Uterus (tissue), 4 donors: Measurements from ENCODE around the gene WFS1. TPM values are rescaled to one million over a fixed set of nuclear protein-coding genes. Genes with fewer than 3 reads are reported as not detected.

Source experiments
- DNase-seq, 2 donors: peaks; one replicate each; pipeline ENCODE4 v3.0.0-alpha.2; 2019 to 2020
- H3K27ac ChIP-seq, 2 donors: fragments of 200-600 bp; sonication (generic); 1 replicate in 1 of 2; 2 replicates in 1 of 2; pipeline ENCODE4 v1.5.1; 2016 to 2018
- H3K27me3 ChIP-seq, 2 donors: fragments of 200-600 bp; sonication (generic); one replicate each; pipeline ENCODE4 v1.5.1; 2018 to 2019; ENCODE audit warnings: control low read depth in 1 of 2
- H3K36me3 ChIP-seq, 2 donors: fragments of 200-600 bp; sonication (generic); one replicate each; pipeline ENCODE4 v1.5.1; 2019; ENCODE audit warnings: control low read depth in 1 of 2
- H3K4me1 ChIP-seq, 2 donors: fragments of 200-600 bp; sonication (generic); one replicate each; pipeline ENCODE4 v1.5.1; 2018 to 2019; ENCODE audit warnings: control low read depth in 1 of 2
- H3K4me3 ChIP-seq, 2 donors: fragments of 200-600 bp; sonication (generic); 1 replicate in 1 of 2; 2 replicates in 1 of 2; pipeline ENCODE4 v1.5.1; 2018 to 2019; ENCODE audit warnings: mild to moderate bottlenecking in 1 of 2
- H3K9me3 ChIP-seq, 2 donors: fragments of 200-600 bp; sonication (generic); one replicate each; pipeline ENCODE4 v1.5.1; 2019; ENCODE audit warnings: control low read depth in 1 of 2
- POLR2A ChIP-seq, 2 donors: fragments of 450-650 bp; IDR thresholded peaks; one replicate each; pipeline ENCODE4 v1.6.1; 2016; ENCODE audit warnings: antibody characterized with exemption in 2 of 2, mild to moderate bottlenecking in 1 of 2, moderate library complexity in 1 of 2
- intact Hi-C: fragments of 100-400 bp; cut with DNase I; formaldehyde crosslinking; loops from one replicate; pipeline ENCODE4 v1.15.1; 2023; ENCODE audit warnings: low total_unique reads
- total RNA-seq, 4 donors: library from RNA; depleted of rRNA in 3 of 4; stranded (reverse); fragments of >200 nt in 3 of 4; gene quantifications; one replicate each; pipeline versions ENCODE4 v1.1.0 to v1.2.4, GENCODE V29; 2014 to 2023
- TF ChIP-seq, protein P1 (sequence below), 4 experiments: fragments of 200-600 bp in 2 of 4; fragments of 450-650 bp in 2 of 4; sonication (generic) in 2 of 4; IDR thresholded peaks; one replicate each; pipeline ENCODE4 v1.5.1; 2016 to 2019; ENCODE audit warnings: antibody characterized with exemption in 4 of 4, mild to moderate bottlenecking in 2 of 4, moderate library complexity in 1 of 4
- donor health status: DM: yes; HTN: yes; CAD: no.

The WFS1 gene
- total RNA-seq, 4 donors from 2014 or later, result 27.5 to 118 (median 51.9) TPM

DNA sequence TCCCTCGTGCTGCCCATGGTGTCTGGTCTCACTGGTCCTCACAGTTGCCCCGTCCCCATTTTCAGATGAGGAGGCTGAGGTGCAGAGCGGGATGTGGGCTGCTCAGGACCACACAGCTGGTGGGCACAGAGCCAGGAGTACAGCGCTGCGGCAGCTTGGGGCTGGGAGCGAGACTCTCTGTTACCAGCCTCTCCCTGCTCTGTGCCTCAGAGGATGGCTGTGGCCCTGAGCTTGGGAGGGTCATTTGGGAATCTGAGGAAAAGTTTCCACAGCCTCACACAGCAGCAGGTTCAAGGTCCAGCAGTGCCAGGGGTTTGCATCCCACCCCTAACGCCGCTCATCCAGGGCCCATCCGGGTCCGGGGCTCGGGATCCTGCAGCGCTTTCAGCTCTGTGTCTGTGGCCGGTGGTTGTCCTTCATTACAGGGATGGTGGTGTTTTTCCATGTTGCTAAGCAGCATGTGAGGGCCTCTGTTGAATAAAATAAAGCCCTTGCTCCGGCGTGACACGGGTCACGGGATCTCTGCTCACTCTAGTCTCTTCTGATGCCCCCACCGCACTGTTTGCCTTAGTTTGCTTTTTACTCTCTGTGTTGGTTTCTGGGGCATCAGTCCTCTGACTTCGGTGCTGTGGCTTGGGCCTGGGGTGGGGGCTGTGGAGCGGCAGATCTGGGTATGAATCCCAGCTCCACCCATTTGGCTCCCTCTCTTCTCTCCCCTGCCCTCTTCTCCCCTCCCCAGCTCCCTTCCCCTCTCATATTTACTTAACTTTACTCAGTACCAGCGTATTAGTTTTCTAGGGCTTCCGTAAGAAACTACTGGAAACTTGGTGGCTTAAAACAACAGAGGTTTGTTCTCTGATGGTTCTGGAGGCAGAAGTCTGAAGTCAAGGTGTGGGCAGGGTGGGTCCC is 6.5 kb downstream of the WFS1 start:
- no peak for TF ChIP-seq POLR2A (IDR thresholded peaks at IDR 0.05)
- TF ChIP-seq, protein P1, sequence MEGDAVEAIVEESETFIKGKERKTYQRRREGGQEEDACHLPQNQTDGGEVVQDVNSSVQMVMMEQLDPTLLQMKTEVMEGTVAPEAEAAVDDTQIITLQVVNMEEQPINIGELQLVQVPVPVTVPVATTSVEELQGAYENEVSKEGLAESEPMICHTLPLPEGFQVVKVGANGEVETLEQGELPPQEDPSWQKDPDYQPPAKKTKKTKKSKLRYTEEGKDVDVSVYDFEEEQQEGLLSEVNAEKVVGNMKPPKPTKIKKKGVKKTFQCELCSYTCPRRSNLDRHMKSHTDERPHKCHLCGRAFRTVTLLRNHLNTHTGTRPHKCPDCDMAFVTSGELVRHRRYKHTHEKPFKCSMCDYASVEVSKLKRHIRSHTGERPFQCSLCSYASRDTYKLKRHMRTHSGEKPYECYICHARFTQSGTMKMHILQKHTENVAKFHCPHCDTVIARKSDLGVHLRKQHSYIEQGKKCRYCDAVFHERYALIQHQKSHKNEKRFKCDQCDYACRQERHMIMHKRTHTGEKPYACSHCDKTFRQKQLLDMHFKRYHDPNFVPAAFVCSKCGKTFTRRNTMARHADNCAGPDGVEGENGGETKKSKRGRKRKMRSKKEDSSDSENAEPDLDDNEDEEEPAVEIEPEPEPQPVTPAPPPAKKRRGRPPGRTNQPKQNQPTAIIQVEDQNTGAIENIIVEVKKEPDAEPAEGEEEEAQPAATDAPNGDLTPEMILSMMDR (IDR thresholded peaks at IDR 0.05), result no peak
- Histone ChIP-seq H3K4me1 (peaks cover 37 to 50% of the 10 kb centered on the region in 2 donors), H3K27me3 (no peaks in the 10 kb centered on the region), H3K36me3 (no peaks in the 10 kb centered on the region), H3K4me3 (no peak overlapping the region), H3K27ac (peak overlapping the region; percentile 93 to 94), H3K9me3 (no peaks in the 10 kb centered on the region)
- intact Hi-C loops, result no loop called here
- no peak for DNase-seq

- Histone ChIP-seq H3K36me3 (no peaks in the 10 kb centered on the region), H3K27me3 (no peaks in the 10 kb centered on the region), H3K4me1 (peaks cover 32 to 52% of the 10 kb centered on the region in 2 donors), H3K9me3 (no peaks in the 10 kb centered on the region), H3K27ac (peak overlapping the region; percentile 93 to 94), H3K4me3 (no peak overlapping the region)
- TF ChIP-seq, protein P1 (IDR thresholded peaks at IDR 0.05), result no peak
- TF ChIP-seq POLR2A (IDR thresholded peaks at IDR 0.05), result no peak
- intact Hi-C loops, result no loop called here
- DNase-seq, result peak in 1 of 2 donors; percentile 64
These were observed 7.6 kb downstream of the WFS1 start for GRCh38 chr4:6277139-6277802.

GRCh38 chr4:6277935-6278800 is 8.5 kb downstream of the WFS1 start:
- Histone ChIP-seq H3K36me3 (no peaks in the 10 kb centered on the region), H3K4me1 (peaks cover 31 to 55% of the 10 kb centered on the region in 2 donors), H3K4me3 (no peak overlapping the region), H3K27ac (peak overlapping the region; percentile 93 to 94), H3K9me3 (no peaks in the 10 kb centered on the region), H3K27me3 (no peaks in the 10 kb centered on the region)
- no peak for DNase-seq
- TF ChIP-seq, protein P1 (IDR thresholded peaks at IDR 0.05), result no peak
- no peak for TF ChIP-seq POLR2A (IDR thresholded peaks at IDR 0.05)
- intact Hi-C loops, result no loop called here

GRCh38 chr4:6278801-6279197 is 9.1 kb downstream of the WFS1 start:
- H3K36me3 ChIP-seq, result no peaks in the 10 kb centered on the region
- H3K27ac ChIP-seq, result peak overlapping the region; percentile 93 to 94
- DNase-seq, result peak; percentile 66 to 82
- intact Hi-C loops, result no loop called here
- H3K4me3 ChIP-seq, result no peak overlapping the region
- no peaks in the 10 kb centered on the region for H3K9me3 ChIP-seq
- H3K4me1 ChIP-seq, result peaks cover 31 to 59% of the 10 kb centered on the region in 2 donors
- TF ChIP-seq, protein P1 (IDR thresholded peaks at IDR 0.05), result no peak
- TF ChIP-seq POLR2A (IDR thresholded peaks at IDR 0.05), result no peak
- no peaks in the 10 kb centered on the region for H3K27me3 ChIP-seq
